GM12801 (cell line): Measurements from ENCODE around the gene RAMP1.

Experiments
- CTCF ChIP-seq: IDR thresholded peaks from one replicate; pipeline ENCODE4 v1.5.1; 2011; ENCODE audit warnings: control low read depth; ENCODE audit not compliant: insufficient read length; ENCODE audit errors: extremely low read depth

The RAMP1 gene

GRCh38 chr2:237863689-237864443, 4.4 kb downstream of the RAMP1 start:
- TF ChIP-seq CTCF, result no peak

- TF ChIP-seq CTCF, result no peak
These were observed 5.1 kb downstream of the RAMP1 start for GRCh38 chr2:237864444-237864931.

- TF ChIP-seq CTCF, result no peak
These were observed 5.7 kb downstream of the RAMP1 start for GRCh38 chr2:237864940-237865622.

GRCh38 chr2:237865623-237866041, 6.2 kb downstream of the RAMP1 start:
- no peak for TF ChIP-seq CTCF

- no peak for TF ChIP-seq CTCF
These were observed 6.7 kb downstream of the RAMP1 start for GRCh38 chr2:237866101-237866621.

- no peak for TF ChIP-seq CTCF
These were observed 8.0 kb downstream of the RAMP1 start for GRCh38 chr2:237867465-237867864.

- TF ChIP-seq CTCF, result no peak
These were observed 9.4 kb downstream of the RAMP1 start for GRCh38 chr2:237868631-237869342.
